BE2C (cell line): ENCODE data around the gene TRPV4.

ENCODE experiments used
- DNase-seq: peaks from one replicate; pipeline ENCODE4 v3.0.0-alpha.2; 2020
- H3K27me3 ChIP-seq: fragments of 250-450 bp; sonication (Bioruptor Pico); 2 replicates; pipeline ENCODE4 v1.5.1; 2020; ENCODE audit warnings: mild to moderate bottlenecking
- H3K36me3 ChIP-seq: fragments of 250-450 bp; sonication (Bioruptor Pico); 2 replicates; pipeline ENCODE4 v1.5.1; 2020; ENCODE audit warnings: mild to moderate bottlenecking
- H3K4me1 ChIP-seq: fragments of 250-450 bp; sonication (Bioruptor Pico); 2 replicates; pipeline ENCODE4 v1.5.1; 2020
- H3K4me3 ChIP-seq: 2 replicates; pipeline ENCODE4 v1.5.1; 2011; ENCODE audit warnings: low read depth, low read length
- H3K9me3 ChIP-seq: fragments of 250-450 bp; sonication (Bioruptor Pico); 2 replicates; pipeline ENCODE4 v1.5.1; 2020
- TF ChIP-seq, protein P1 (sequence below): IDR thresholded peaks from 2 replicates; pipeline ENCODE4 v1.5.1; 2012; ENCODE audit warnings: mild to moderate bottlenecking, low read depth, low read length

The TRPV4 gene

GRCh38 chr12:109734219-109735000 lies 98.8 kb downstream of the TRPV4 start:
- Histone ChIP-seq H3K36me3 (peaks cover 91% of the 10 kb centered on the region), H3K4me3 (no peak overlapping the region; the same call in 1 of the 2 replicates), H3K9me3 (no peaks in the 10 kb centered on the region), H3K27me3 (no peaks in the 10 kb centered on the region), H3K4me1 (peaks cover 86% of the 10 kb centered on the region)
- TF ChIP-seq, protein P1, sequence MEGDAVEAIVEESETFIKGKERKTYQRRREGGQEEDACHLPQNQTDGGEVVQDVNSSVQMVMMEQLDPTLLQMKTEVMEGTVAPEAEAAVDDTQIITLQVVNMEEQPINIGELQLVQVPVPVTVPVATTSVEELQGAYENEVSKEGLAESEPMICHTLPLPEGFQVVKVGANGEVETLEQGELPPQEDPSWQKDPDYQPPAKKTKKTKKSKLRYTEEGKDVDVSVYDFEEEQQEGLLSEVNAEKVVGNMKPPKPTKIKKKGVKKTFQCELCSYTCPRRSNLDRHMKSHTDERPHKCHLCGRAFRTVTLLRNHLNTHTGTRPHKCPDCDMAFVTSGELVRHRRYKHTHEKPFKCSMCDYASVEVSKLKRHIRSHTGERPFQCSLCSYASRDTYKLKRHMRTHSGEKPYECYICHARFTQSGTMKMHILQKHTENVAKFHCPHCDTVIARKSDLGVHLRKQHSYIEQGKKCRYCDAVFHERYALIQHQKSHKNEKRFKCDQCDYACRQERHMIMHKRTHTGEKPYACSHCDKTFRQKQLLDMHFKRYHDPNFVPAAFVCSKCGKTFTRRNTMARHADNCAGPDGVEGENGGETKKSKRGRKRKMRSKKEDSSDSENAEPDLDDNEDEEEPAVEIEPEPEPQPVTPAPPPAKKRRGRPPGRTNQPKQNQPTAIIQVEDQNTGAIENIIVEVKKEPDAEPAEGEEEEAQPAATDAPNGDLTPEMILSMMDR, result no peak
- peak; percentile 69 for DNase-seq
